Right forelimb (tissue), 1 donor: Measurements from ENCODE around the gene NAPB.
"Not testable (repeated sequence)": the region's sequence is repeated elsewhere in the genome, so short reads cannot be mapped to it uniquely, and the experiment has no call there.

Experiments
- DNase-seq: peaks from one replicate; pipeline ENCODE4 v3.0.0-alpha.2; 2018

The NAPB gene

DNA sequence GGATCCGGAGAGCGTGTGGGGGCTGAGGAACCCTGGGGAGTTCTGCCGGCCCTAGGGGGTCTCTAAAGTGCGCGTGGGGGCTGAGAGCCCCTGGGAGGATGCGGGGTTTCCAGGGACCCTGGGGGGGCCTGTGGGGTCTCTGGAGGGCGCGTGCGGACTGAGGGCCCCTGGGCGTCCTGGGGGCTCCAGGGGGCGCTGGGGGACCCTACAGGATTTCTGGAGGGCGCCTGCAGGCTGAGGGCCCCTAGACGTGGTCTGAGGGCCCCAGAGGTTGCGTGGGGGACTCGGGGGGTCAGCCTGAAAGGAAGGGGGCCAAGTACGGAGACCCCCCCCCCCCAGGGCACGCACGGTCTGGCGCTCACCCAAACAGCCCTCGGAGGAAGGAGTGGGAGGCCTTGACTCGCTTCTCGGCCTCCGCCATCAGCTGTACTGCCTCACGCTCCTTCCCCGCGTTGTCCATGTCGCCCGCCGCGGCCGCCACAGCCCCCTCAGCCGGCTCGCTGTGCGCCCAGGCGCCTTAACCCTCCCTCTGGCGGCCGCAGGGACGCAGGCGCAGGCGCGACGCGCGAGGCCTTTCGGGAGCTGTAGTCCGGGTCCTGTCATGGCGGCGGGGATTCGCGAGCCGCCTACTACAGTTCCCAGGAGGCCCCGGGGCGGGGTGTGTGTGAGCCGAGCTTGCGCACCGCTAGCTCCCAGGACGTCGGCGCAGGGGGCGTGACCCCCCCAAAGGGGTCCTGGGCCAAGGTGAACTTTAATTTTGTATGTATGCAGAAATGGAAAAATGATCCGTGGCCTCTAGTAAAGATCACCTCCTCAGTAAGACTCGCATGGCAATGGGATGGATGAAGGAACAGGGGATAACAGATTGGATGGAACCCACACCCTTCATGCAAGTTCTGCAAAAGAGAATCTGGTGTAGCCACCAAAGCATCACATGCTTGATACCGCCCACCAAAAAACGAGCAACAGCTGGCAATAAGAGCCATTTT is at the start of gene NAPB:
NAPB (minus strand) TSS at position 546 of the 989 bp plus-strand sequence; CDS start at position 460, 86 bp downstream.
- peak; percentile 95 for DNase-seq

DNA sequence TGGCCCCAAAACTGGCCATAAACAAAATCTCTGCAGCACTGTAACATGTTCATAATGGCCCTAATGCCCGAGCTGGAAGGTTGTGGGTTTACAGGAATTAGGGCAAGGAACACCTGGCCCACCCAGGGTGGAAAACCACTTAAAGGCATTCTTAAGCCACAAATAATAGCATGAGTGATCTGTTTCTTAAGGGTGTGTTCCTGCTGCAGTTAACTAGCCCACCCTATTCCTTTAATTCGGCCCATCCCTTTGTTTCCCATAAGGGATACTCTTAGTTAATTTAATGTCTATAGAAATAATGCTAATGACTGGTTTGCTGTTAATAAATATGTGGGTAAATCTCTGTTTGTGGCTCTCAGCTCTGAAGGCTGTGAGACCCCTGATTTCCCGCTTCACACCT is 45.7 kb upstream of the NAPB start:
- not testable (repeated sequence) for DNase-seq

DNA sequence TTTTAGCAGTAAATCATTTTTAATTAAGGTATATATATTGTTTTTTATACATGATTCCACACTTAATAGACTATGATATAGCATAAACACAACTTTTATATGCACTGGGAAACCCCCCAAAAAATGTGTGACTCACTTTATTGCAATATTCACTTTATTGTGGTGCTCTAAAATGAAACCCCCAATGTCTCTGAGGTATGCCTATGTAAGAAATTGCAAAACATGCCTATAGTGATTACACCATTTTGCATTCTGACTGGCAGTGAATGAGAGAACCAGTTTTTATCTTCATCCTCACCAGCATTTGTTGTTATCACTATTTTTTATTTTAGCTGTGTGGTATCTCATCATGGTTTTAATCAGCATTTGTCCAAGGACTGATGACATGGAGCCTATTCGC is 39.9 kb upstream of the NAPB start:
- no peak for DNase-seq

DNA sequence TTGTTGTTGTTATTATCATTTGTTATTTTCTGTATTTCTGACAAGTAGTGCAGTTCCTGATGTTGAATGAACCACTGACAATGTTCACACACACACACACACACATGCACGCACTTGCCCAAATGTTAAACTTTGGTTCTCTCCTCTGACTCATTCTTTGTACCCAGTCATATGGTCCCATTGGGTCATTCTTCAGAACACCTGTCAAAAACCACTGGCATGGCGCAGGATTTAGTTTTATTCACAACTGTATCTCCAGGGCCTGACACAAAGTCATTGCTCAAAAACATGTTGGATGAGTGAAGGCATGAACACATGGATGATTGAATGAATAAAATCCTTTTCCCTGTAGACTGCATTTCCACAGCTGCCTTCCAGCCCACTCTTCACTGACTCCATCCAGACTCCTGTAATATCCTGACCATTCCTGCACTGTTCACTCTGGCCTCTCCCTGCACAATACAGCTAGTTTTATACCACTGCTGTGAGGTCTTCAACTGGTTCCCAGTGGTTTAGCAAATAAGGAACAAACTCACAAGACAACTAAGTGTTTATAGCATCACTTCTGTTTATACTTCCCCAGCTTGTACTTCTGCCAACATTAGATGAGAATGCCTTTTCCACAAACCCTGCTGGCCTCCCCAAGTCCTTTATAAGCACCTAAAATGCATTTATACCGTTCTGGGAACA is 38.3 kb upstream of the NAPB start:
- DNase-seq: no peak

DNA sequence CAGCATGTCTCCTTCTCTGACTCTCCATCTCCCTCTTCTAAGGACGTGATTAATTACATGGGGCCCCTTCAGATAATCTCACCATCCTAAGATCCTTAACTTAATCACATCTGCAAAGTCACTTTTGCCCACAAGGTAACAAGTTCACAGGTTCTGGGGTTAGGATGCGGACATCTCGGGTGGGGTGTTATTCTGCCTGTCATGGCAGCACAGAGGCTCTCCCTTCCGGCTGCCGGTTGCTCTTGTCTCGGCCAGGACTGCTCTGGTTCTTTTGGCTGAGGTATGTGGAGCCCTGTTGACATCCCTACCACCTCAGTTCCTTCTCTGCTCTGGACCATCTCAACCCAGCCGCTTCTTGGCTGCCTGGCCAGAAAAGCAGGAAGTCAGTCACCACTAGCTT is 35.6 kb upstream of the NAPB start:
- DNase-seq: no peak

DNA sequence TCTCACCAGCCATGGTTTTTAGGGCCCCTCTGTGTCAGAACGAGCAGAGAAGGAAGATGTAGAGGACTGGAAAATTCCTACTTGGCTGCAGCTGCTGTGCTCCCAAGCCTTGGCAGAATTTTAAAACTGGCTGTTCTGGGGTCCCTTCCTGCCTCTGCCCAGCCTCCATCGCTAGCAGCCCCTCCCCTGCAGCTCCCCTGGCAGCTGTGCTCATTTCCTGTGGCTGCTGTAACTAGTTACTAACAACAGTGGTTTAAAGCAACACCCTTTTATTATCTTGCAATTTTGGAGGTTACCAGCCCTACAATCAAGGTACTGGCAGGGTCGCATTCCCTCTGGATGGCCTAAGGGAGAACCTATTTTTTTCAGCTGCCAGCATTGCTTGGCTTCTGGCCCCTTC is 35.1 kb upstream of the NAPB start:
- DNase-seq: no peak

DNA sequence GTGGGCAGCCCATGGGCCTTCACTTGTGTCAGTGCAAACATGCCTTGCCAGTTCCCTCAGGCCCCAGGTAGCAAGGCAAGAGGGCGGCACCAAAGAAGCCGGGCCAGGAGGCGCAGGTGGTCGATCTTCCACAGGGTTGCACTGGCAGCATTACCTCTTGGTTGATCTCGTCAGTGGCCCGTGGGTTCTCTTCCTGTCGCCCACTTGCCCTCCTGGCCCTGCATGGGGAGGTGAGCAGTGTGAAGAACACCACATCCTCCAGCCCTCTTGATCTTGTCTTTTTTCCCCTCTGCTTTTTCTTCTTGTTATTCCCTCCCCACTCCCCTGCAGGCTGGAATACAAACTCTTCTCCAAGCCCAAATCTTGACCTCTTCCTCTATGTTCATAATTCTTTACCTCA is 34.4 kb upstream of the NAPB start:
- DNase-seq: no peak

DNA sequence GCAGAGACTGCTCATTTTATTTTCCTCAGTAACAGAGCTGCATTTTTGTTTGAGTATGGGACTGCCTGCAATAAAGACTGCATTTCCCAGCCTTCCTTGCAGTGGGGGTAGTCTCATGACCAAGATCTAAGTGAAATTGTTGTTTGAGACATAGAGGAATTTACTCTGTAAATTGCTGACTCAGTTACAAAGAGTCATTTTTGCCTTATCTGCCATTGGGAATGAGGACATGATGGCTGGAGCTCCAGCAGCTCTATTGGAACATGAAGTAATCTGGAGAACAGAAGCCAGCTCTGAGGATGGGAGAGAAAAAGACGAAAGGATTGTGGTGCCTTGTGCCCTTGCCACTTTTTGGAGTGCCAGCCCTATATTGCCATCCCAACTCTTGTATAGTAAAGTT is 33.5 kb upstream of the NAPB start:
- DNase-seq: no peak

DNA sequence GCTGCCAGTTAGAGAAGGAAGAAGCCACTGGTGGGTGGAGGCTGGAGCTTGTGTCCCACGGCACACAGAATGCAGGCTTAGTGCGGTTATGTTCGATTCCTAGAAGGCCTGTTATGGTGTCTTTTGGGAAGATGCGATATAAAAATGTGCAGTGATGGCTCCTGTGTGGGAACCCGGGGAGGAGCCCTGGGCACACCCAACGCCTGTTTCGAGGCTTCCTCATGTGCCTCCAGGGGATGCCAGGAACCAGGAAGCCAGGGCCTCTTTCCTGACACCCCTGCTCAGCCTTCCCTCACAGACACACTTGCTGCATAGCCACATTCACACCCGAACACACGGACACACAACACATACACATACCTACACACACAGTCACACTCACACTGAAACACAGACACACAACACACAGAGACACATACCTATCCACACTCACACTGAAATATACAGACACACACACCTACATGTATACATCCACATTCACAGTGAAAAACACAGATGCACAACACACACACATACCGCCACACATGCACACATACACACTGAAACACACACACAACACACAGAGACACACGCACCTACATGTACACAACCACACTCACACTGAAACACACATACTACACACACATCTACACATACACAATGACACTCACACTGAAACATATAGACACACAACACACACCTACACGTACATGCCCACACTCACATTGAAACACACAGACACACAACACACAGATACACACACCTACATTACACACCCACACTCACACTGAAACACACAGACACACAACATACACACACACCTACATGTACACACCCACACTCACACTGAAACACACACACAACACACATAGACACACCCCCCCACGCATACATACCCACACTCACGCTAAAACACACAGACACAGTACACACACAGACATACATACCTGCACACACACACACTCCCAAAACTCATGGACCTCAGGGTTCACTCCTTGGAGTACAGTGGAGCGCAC is 32.6 kb upstream of the NAPB start:
- DNase-seq: no peak

DNA sequence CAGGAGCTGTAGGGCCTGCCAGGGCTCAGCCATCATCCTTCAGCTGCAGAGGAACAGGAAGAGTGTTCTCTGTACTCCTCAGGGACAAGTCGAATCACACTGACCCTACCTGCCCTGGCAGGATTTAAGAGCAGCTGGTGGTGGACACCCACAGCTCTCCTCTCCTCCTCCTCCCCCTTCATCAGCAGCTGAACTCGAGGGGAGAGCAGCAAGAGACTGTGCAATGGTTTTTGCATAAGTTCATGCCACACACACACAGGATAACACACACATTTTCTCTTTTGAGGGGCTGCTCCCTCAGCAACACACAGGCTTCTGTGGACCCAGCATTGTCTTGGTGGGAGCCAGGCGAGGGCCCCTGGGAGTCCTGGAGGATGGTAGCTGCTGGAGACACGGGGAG is 31.5 kb upstream of the NAPB start, which contains the start of gene CST11:
CST11 (minus strand) TSS at position 101 of the 400 bp plus-strand sequence; CDS start at position 36, 65 bp downstream.
- DNase-seq: no peak

DNA sequence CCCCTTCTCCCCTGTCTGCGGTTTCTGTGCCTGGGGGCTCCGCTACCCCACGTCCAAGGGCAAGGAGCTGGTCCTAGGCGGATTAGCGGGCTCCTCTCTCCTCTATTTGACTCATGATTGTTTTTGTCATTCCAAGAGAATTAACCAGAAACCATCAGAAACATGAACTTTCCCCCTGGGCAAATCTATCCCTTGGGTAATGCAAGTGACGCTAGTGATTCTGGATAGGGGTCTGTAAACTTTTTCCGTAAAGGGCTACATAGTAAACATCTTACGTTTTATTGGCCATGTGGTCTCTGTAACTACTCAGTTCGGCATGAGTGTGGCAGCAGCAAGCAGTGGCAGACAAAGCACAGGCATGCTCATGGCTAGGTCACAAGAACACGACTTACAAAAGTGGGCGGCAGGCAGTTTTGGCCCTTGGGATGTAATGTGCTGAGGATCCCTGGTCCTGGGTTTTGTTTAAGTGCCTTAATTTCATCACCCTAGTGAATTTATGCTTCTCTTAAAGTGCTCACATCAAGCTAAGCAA is 30.7 kb upstream of the NAPB start:
- DNase-seq: no peak

DNA sequence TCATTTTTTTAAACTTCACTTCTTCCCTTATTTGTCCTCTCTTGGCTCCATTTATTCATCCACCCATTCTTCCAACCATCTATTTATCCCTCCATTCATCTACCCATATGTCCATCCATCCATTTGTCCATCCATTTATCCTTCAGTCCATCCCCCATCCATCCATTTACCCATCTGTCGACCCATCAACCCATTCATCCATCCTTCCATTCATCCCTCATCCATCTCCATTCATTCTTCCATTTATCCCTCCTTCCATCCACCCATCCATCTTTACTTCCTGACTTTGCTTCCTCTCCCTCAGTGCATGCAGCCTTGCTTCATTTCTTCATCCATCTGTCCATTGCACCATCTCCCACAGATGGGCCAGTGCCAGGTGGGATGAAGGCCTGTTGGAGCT is 29.6 kb upstream of the NAPB start:
- no peak for DNase-seq

DNA sequence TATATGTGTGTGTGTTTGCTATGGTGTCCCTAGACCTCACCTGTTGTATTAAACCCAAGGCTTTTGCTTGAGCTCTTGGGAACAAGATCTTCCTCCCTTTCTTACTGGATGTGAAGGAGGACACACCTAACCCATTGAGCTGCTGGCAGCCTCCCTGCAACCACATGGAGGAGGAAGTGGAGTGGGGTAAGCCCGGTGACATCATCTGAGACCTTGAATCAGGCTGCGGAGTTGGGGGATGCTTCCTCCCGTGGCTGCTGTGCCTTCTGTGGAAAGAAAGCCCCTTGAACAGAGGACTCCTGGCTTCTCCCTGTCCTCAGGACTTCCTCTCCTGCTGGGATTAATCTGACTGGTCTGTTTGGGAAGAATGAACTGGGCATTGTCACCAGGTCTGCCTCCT is 28.1 kb upstream of the NAPB start:
- no peak for DNase-seq

DNA sequence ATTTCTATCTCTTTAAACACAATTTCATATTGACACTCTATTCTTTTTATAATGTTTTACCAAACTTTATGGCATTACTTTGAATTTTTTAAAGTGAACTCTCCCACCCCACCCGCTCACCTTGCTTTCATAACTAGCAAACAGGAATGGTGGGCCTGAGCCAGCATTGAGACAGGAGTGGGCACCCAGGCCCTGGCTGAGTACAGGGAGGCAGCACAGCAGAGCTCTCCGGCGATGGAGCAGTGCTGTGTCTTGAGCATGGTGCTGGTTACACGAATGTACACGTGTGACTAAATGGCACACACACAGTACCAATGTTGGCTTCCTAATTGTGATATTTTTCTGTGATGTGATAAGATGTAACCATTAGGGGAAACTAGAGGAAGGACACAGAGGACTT is 26.9 kb upstream of the NAPB start:
- no peak for DNase-seq

DNA sequence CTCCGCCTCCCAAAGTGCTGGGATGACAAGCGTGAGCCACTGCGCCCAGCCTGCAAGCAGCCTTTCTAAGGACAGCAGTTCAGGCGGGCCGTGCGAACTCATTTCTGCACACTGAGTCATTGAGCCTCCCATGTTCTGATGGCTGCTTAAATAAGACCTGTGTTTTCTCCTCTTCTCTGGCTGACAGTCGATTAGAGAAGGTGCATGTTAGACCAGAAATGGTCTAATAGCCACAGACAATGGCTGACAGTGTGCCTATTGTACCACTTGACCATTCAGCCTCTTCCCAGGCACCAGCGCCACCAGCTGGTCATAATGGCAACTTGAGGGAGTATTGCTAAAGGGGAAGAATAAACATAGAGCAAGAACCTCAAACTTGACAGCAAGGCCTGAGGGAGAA is 25.2 kb upstream of the NAPB start:
- DNase-seq: no peak

DNA sequence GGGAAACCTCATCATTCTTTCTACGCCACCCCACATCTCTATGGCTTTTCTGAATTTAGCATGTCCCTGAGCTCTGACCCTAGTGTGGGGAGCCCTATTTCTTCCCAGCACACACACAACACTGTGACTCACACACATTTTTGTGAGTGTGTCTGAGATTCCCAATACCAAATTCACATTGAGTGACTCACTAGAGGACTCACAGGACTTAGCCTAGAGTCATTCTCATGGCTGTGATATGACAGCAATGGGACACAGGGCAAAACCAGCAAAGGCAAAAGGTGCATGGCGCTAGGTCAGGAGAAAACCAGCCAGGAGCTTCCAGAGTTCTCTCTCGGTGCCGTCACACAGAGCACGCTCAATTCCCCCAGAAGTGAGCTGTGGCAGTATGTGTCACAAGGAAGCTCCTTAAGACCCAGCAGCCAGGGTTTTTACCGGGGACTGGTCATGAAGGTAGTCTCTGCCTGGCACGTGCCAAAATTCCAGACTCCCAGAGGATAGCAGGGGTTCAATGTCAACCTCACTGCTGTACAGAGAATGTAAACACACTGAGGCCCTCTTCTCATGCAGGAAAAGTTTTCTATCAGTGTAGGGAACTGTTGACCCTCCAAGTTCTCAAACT is 24.4 kb upstream of the NAPB start:
- no peak for DNase-seq

DNA sequence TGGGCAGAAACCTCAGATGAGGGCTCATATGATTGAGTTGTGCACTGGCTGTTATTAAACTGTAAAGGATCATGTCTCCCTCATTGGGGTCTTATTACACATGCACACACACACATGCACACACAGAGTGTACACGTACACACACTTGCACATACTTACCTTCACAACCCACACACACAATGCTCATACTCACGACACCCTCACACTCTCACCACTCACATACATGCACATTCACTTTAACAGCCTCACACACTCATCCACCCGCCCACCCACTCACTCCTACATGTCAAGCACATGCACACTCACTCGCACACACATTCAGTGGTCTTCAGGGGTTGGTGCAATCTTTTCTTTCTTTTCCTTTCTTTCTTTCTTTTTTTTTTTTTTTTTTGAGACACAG is 23.6 kb upstream of the NAPB start:
- no peak for DNase-seq

DNA sequence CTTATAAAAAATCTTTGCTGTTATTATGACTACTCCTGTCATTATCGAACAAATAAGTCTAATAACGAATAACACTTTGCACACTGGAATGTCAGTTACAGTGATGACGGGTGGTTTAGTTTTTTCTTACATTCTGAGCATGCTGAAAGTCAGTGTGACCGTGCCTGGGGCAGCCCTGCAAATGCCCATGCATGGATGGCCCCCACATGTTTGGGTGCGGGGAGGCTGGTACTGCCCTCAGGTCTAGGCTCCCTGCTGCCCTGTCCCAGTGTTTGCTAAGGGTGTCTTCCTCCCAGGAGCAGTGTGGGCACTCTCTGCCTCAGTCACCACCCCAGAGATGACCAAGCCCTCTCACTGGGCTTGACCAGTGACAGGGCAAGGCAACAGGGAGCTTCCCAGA is 21.1 kb upstream of the NAPB start:
- DNase-seq: no peak

DNA sequence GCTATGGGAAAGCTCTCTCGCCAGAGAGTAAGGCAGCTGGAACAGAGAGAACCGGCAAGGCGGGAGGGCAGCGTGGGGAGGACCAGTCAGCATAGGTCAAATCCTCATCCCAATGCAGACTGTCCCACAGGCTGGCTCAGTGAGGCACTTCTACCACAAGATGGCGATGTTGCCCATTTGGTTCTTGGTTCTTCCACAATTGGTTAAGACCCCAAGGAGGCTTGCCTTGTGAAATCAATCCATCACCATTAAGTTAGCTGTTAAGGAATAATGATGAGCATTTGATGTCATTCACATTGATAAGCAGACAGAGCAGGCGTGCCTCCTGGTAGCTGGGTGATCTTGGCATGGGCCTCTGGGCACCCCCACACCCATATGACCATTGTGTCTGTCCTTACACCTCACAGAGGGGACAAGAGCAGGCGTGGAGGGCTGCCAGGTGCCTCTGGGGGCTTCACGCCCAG is 20.6 kb upstream of the NAPB start:
- peak; percentile 81 for DNase-seq

DNA sequence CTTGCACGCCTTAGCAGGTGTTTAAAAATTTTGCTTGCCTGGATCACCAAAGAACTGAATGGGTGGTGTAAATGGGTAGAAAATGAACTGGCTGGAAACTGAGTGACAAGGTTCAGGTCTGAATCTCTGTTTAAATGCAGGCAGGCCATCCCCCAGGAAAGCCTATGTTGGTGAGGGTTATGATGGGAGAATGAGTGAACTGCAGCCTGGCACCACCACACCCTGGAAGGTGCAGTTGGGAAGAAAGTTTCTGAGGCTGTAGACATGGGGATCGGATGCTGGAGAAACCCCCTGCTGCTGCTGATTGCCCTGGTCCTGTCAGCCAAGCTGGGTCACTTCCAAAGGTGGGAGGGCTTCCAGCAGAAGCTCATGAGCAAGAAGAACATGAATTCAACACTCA is 18.7 kb upstream of the NAPB start:
- DNase-seq: no peak

DNA sequence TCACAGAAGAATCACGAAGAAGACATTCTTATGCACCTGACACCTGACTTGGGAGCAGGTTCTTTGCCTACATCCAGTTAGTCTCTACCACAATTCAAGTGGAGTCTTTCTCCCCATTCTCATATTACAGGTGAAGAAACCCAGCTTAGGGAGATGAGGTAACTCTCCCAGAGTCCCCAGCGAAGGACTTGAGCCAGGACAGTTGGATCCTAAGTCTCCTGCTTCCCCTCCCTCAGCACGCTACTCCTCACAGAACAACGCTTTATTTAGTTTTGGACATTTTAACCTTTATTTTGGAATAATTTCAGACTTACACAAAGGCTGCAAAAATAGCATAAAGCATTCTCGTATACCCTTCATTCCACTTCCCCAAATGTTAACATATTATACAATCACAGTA is 17.4 kb upstream of the NAPB start:
- DNase-seq: no peak
